Kidney (tissue), 14 donors: Measurements from ENCODE around the gene CLCN7. TPM values are rescaled to one million over a fixed set of nuclear protein-coding genes. Genes with fewer than 3 reads are reported as not detected.

ENCODE experiments used
- DNase-seq, 5 donors: peaks; one replicate each; pipeline ENCODE4 v3.0.0-alpha.2; 2013 to 2020
- FAIRE-seq: peaks from 2 replicates; lab custom pipeline; 2012; peaks lifted over from hg19 to GRCh38; lab: Jason Lieb, UNC
- H3K27ac ChIP-seq, 2 donors: one replicate each; pipeline ENCODE4 v1.7.0; 2013; ENCODE audit warnings: low read depth in 2 of 2, low read length in 2 of 2, inconsistent platforms in 1 of 2
- H3K27me3 ChIP-seq: one replicate; pipeline ENCODE4 v1.7.1; 2013; ENCODE audit warnings: low read length, inconsistent platforms; ENCODE audit not compliant: control insufficient read depth, insufficient read depth
- H3K36me3 ChIP-seq, 3 donors: one replicate each; pipeline versions ENCODE4 v1.7.0 to v1.7.1; 2013; ENCODE audit warnings: low read length in 3 of 3, control low read depth in 1 of 3, inconsistent platforms in 1 of 3; ENCODE audit not compliant: insufficient read depth in 3 of 3, control insufficient read depth in 2 of 3
- H3K4me1 ChIP-seq, 3 donors: one replicate each; pipeline versions ENCODE4 v1.7.0 to v1.7.1; 2013; ENCODE audit warnings: low read length in 3 of 3, inconsistent platforms in 1 of 3, low read depth in 1 of 3; ENCODE audit not compliant: control insufficient read depth in 2 of 3, insufficient read depth in 2 of 3
- H3K4me3 ChIP-seq, 3 donors: one replicate each; pipeline versions ENCODE4 v1.7.0 to v1.8.1; 2013; ENCODE audit warnings: low read length in 3 of 3, control low read depth in 1 of 3, inconsistent platforms in 1 of 3
- H3K9ac ChIP-seq, 3 donors: one replicate each; pipeline versions ENCODE4 v1.7.0 to v1.7.1; 2013; ENCODE audit warnings: low read length in 3 of 3, control low read depth in 1 of 3, inconsistent platforms in 1 of 3
- H3K9me3 ChIP-seq, 3 donors: one replicate each; pipeline versions ENCODE4 v1.7.0 to v1.7.1; 2013; ENCODE audit warnings: low read length in 3 of 3, control low read depth in 1 of 3, inconsistent platforms in 1 of 3; ENCODE audit not compliant: control insufficient read depth in 2 of 3, insufficient read depth in 1 of 3
- CTCF ChIP-seq: IDR thresholded peaks from 3 replicates; pipeline ENCODE4 v1.5.1; 2012; ENCODE audit warnings: mild to moderate bottlenecking, moderate library complexity, borderline replicate concordance; ENCODE audit not compliant: insufficient read depth; ENCODE audit errors: extremely low read depth
- intact Hi-C: fragments of 100-400 bp; cut with DNase I; formaldehyde crosslinking; loops from one replicate; pipeline ENCODE4 v1.11.1; 2022
- polyA plus RNA-seq: library from polyadenylated mRNA; stranded (reverse); fragments of 350-450 nt; fragmentation: Illumina TruSeq; extraction: RNeasy Lipid Tissue Mini Kit (QIAGEN cat#74804); gene quantifications from one replicate; pipeline ENCODE4 v1.2.3, GENCODE V29; 2014; ENCODE audit warnings: low read depth, low replicate concordance; ENCODE audit not compliant: insufficient read depth
- total RNA-seq: library from RNA; stranded (reverse); fragmentation: NEBNext Ultra II Directional; extraction: Animal tissue kit (Norgen Biotek cat#: 25700); gene quantifications from one replicate; pipeline ENCODE4 v1.2.1, GENCODE V29; 2021
- donor health status: control.
- donor health status: control.
- donor health status: control.
- donor health status: control.
- donor health status: control.
- donor health status: DM: yes; HTN: yes; CAD: no.
- donor health status: Normal renal cell carcinoma (clear cell type).

CLCN7 gene
- total and polyA plus RNA-seq, 2 donors from 2014 or later, result 38.9 to 92.5 TPM

GRCh38 chr16:1500465-1501150, 25.8 kb upstream of the CLCN7 start:
- no peaks in the 10 kb centered on the region for H3K9me3 ChIP-seq
- peaks cover 0 to 3% (median 3%) of the 10 kb centered on the region in 3 donors for H3K36me3 ChIP-seq
- FAIRE-seq (no peak), DNase-seq (peak in 1 of 5 donors; percentile 69)
- H3K27ac ChIP-seq, result no peak overlapping the region
- no peaks in the 10 kb centered on the region for H3K27me3 ChIP-seq
- no peak for TF ChIP-seq CTCF
- H3K9ac ChIP-seq, result no peak overlapping the region
- intact Hi-C loops, result no loop called here
- no peaks in the 10 kb centered on the region for H3K4me1 ChIP-seq
- no peak overlapping the region for H3K4me3 ChIP-seq

GRCh38 chr16:1499756-1500464, 25.1 kb upstream of the CLCN7 start:
- no peak for TF ChIP-seq CTCF
- H3K27me3 ChIP-seq, result no peaks in the 10 kb centered on the region
- intact Hi-C loops, result no loop called here
- no peak overlapping the region for H3K27ac ChIP-seq
- DNase-seq (peak in 1 of 5 donors; percentile 66), FAIRE-seq (no peak)
- H3K9me3 ChIP-seq, result no peaks in the 10 kb centered on the region
- H3K4me1 ChIP-seq, result peaks cover 0 to under 1% (median 0%) of the 10 kb centered on the region in 3 donors
- no peak overlapping the region for H3K9ac ChIP-seq
- no peak overlapping the region for H3K4me3 ChIP-seq
- H3K36me3 ChIP-seq, result peaks cover 0 to 3% (median 3%) of the 10 kb centered on the region in 3 donors

- DNase-seq (peak in 1 of 5 donors; percentile 63), FAIRE-seq (no peak)
- no peak overlapping the region for H3K27ac ChIP-seq
- peaks cover 0 to 8% (median 0%) of the 10 kb centered on the region in 3 donors for H3K4me1 ChIP-seq
- no peak for TF ChIP-seq CTCF
- no peak overlapping the region for H3K9ac ChIP-seq
- no peak overlapping the region for H3K4me3 ChIP-seq
- no peaks in the 10 kb centered on the region for H3K27me3 ChIP-seq
- H3K36me3 ChIP-seq, result peaks cover 0 to 3% (median 3%) of the 10 kb centered on the region in 3 donors
- no peaks in the 10 kb centered on the region for H3K9me3 ChIP-seq
- intact Hi-C loops, result no loop called here
Measured at GRCh38 chr16:1498899-1499676, 24.3 kb upstream of the CLCN7 start.
